Progenitor cell of endocrine pancreas (in vitro differentiated cells): ENCODE data around the gene PLK1. TPM values are rescaled to one million over a fixed set of nuclear protein-coding genes. Genes with fewer than 3 reads are reported as not detected.

Experiments used
- DNase-seq: peaks from one replicate; pipeline ENCODE4 v3.0.0; 2021; ENCODE audit warnings: low spot score; ENCODE audit not compliant: unreplicated experiment
- H3K27ac Mint-ChIP-seq: 2 replicates; pipeline ENCODE4 v1.8.0; 2021; ENCODE audit warnings: mild to moderate bottlenecking, moderate library complexity, mixed read lengths
- H3K27me3 Mint-ChIP-seq: 2 replicates; pipeline ENCODE4 v1.8.0; 2021; ENCODE audit warnings: mixed read lengths
- H3K36me3 Mint-ChIP-seq: 2 replicates; pipeline ENCODE4 v1.8.0; 2022; ENCODE audit warnings: mixed read lengths; ENCODE audit not compliant: insufficient read depth
- H3K4me1 Mint-ChIP-seq: 2 replicates; pipeline ENCODE4 v1.8.0; 2021; ENCODE audit warnings: low read depth, mixed read lengths
- H3K4me3 Mint-ChIP-seq: 2 replicates; pipeline ENCODE4 v1.8.0; 2021; ENCODE audit warnings: low read depth, mild to moderate bottlenecking, moderate library complexity, mixed read lengths
- H3K9me3 Mint-ChIP-seq: 2 replicates; pipeline ENCODE4 v1.8.0; 2021; ENCODE audit warnings: low read depth, mixed read lengths
- total RNA-seq: library from RNA; stranded (reverse); gene quantifications from 2 replicates; pipeline ENCODE4 v1.2.1, GENCODE V29; 2021
- TF ChIP-seq, protein P1 (sequence below): fragments of 200-600 bp; sonication (generic); IDR thresholded peaks from one replicate; pipeline ENCODE4 v1.5.0; 2021; ENCODE audit warnings: antibody characterized with exemption, mild to moderate bottlenecking; ENCODE audit not compliant: unreplicated experiment

Gene PLK1
- total RNA-seq, 1 donor from 2014 or later: 36.2 TPM

- H3K36me3 Mint-ChIP-seq: peaks cover 14% of the 10 kb centered on the region
- H3K27ac Mint-ChIP-seq: no peak overlapping the region
- DNase-seq: no peak
- no peaks in the 10 kb centered on the region for H3K9me3 Mint-ChIP-seq
- TF ChIP-seq, protein P1, sequence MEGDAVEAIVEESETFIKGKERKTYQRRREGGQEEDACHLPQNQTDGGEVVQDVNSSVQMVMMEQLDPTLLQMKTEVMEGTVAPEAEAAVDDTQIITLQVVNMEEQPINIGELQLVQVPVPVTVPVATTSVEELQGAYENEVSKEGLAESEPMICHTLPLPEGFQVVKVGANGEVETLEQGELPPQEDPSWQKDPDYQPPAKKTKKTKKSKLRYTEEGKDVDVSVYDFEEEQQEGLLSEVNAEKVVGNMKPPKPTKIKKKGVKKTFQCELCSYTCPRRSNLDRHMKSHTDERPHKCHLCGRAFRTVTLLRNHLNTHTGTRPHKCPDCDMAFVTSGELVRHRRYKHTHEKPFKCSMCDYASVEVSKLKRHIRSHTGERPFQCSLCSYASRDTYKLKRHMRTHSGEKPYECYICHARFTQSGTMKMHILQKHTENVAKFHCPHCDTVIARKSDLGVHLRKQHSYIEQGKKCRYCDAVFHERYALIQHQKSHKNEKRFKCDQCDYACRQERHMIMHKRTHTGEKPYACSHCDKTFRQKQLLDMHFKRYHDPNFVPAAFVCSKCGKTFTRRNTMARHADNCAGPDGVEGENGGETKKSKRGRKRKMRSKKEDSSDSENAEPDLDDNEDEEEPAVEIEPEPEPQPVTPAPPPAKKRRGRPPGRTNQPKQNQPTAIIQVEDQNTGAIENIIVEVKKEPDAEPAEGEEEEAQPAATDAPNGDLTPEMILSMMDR: no peak
- H3K4me3 Mint-ChIP-seq: no peak overlapping the region
- peaks cover 15% of the 10 kb centered on the region for H3K4me1 Mint-ChIP-seq
- H3K27me3 Mint-ChIP-seq: no peaks in the 10 kb centered on the region
These were observed 3.5 kb downstream of the PLK1 start for GRCh38 chr16:23682181-23682580.

GRCh38 chr16:23683487-23683886, 4.8 kb downstream of the PLK1 start:
- H3K27ac Mint-ChIP-seq: no peak overlapping the region
- peaks cover 15% of the 10 kb centered on the region for H3K4me1 Mint-ChIP-seq
- no peak for DNase-seq
- TF ChIP-seq, protein P1: no peak
- no peak overlapping the region for H3K4me3 Mint-ChIP-seq
- no peaks in the 10 kb centered on the region for H3K27me3 Mint-ChIP-seq
- H3K36me3 Mint-ChIP-seq: peaks cover 18% of the 10 kb centered on the region
- H3K9me3 Mint-ChIP-seq: no peaks in the 10 kb centered on the region

- TF ChIP-seq, protein P1: no peak
- Mint-ChIP-seq H3K27me3 (no peaks in the 10 kb centered on the region), H3K4me3 (no peak overlapping the region), H3K9me3 (no peaks in the 10 kb centered on the region), H3K4me1 (no peaks in the 10 kb centered on the region), H3K27ac (no peak overlapping the region), H3K36me3 (peaks cover 21% of the 10 kb centered on the region)
- DNase-seq: no peak
These were observed 8.5 kb downstream of the PLK1 start for GRCh38 chr16:23687034-23687808.

- Mint-ChIP-seq H3K4me3 (no peak overlapping the region), H3K9me3 (no peaks in the 10 kb centered on the region), H3K27ac (peak overlapping the region; percentile 71), H3K27me3 (no peaks in the 10 kb centered on the region), H3K36me3 (peaks cover 15% of the 10 kb centered on the region), H3K4me1 (peaks cover 3% of the 10 kb centered on the region)
- TF ChIP-seq, protein P1: no peak
- no peak for DNase-seq
These were observed 10.9 kb downstream of the PLK1 start for GRCh38 chr16:23689442-23690187.

DNA sequence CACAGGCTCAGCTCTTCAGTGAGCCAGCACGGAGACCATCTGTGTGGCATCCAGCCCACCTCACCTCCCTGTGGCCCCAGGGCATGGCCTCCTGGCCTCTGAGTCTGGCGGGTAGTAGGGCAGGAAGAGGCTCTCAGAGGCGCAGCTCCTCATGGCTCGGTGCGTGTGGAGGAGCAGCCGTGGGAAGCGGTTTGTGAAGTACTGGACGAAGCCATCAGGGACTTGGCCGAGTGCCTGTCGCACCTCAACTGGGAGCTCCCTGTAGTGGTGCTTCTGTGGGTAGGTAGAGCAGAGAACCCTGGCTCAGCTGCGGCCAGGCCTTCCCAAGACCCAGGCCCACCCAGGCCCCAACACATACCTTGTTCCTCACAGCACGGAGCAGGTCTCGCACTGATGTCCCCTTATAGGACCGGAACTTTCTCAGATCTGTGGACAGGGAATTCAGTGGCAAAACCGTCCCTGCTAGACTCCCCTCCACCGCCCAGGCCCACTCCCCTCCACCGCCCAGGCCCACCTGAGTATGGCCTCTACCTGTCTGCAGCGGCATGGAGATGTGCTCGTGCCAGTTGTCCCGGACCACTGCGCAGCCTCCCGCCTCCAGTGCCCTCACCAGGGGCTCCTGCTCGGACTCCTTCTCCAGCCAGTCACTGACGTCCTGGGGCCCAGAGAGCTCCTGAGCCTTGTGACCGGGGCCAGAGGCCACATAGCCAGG, 12.2 kb downstream of the PLK1 start:
- Mint-ChIP-seq H3K36me3 (peaks cover 13% of the 10 kb centered on the region), H3K4me1 (peaks cover 9% of the 10 kb centered on the region), H3K27ac (no peak overlapping the region), H3K4me3 (no peak overlapping the region), H3K27me3 (no peaks in the 10 kb centered on the region), H3K9me3 (no peaks in the 10 kb centered on the region)
- no peak for DNase-seq
- TF ChIP-seq, protein P1: no peak
